K562 (cell line): ENCODE data around the gene TTC13.

Experiments used
- CEBPG ChIP-seq, 3 experiments: fragments of 200-800 bp in 1 of 3; sonication (Bioruptor generic) in 1 of 3; sonication (generic) in 1 of 3; formaldehyde crosslinking in 1 of 3; IDR thresholded peaks in 2 of 3; conservative IDR thresholded peaks in 1 of 3; 2 replicates each; pipeline versions ENCODE4 v1.6.1 to v1.8.0; 2016 to 2022; ENCODE audit warnings: missing compliant biosample characterization in 2 of 3, missing genetic modification characterization in 2 of 3, mild to moderate bottlenecking in 1 of 3, missing genetic modification reagents in 1 of 3
- CHD2 ChIP-seq: IDR thresholded peaks from 2 replicates; pipeline ENCODE4 v1.6.1; 2011; ENCODE audit warnings: low read depth, low read length
- ELF1 ChIP-seq: fragments of 200-800 bp; sonication (Bioruptor generic); IDR thresholded peaks from 2 replicates; pipeline ENCODE4 v1.6.1; 2016; ENCODE audit warnings: missing genetic modification characterization, missing compliant biosample characterization
- ZEB2 ChIP-seq: fragments of 450-650 bp; IDR thresholded peaks from 2 replicates; pipeline ENCODE4 v1.6.1; 2016

DNA sequence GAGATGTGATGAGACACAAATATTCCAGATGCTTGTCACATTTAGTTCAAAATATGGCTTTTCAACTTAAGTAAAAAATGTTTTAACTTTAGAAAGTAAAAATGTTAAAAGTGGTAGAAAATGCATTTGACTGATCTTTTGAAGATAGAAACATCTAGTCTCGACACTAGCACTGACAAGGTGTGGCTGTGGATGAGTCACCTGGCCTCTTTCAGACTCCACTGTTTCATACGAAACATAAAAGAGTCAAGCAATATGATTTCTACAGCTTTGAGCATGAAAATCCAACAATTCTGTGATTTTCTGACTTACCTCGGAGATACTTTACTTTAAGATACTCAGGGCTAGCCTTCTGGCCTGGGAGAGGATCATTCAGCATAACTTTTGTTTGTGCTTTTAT lies 47.7 kb downstream of the TTC13 start:
- no peak for TF ChIP-seq ELF1 (tag)
- TF ChIP-seq ZEB2, result no peak
- TF ChIP-seq CEBPG (CRISPR knock-in tag; IDR thresholded peaks at IDR 0.05), result no peak
- no peak for TF ChIP-seq CEBPG (tag; conservative IDR thresholded peaks at IDR 0.05 in 1 of 2, IDR thresholded peaks at IDR 0.05 in 1 of 2)
- no peak for TF ChIP-seq CHD2
